ENCODE measurements around the gene TRIM6.
"Not testable (repeated sequence)": the region's sequence is repeated elsewhere in the genome, so short reads cannot be mapped to it uniquely, and the experiment has no call there.

The TRIM6 gene, protein sequence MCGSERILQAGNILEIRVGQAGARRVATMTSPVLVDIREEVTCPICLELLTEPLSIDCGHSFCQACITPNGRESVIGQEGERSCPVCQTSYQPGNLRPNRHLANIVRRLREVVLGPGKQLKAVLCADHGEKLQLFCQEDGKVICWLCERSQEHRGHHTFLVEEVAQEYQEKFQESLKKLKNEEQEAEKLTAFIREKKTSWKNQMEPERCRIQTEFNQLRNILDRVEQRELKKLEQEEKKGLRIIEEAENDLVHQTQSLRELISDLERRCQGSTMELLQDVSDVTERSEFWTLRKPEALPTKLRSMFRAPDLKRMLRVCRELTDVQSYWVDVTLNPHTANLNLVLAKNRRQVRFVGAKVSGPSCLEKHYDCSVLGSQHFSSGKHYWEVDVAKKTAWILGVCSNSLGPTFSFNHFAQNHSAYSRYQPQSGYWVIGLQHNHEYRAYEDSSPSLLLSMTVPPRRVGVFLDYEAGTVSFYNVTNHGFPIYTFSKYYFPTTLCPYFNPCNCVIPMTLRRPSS

DNA sequence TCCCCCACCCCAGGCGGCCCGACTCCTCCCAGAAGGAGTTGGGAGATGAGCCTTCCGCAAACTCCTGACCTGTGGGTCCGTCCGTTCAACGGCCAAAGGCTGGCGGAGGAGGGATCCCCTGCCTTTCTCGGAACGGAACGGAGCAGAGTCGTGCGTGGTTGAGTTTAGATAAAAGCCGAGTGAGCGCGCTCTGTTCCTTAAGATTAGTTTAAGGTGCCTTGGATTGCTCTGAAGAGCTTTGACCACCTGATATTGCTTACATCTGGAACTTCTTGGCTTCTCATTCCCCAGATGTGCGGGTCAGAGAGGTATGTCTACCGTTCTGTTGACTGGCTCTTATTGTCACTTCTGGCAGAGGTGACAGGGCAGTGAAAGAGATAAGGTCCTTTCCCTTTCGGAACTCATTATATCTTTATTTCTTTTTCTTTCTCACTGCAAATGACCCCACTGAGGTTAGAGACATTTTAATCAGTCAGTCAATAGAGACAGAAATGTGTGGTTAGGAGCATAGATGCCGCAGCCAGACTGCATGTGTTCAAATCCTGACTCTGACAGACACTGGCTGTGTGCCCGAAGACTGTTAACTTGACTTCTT lies at the start of gene TRIM6:
Gene TRIM6, plus strand, starts transcription at position 31 of the 595 bp plus-strand sequence. Its CDS starts 261 bp downstream, at position 292.
- no peak for DNase-seq

DNA sequence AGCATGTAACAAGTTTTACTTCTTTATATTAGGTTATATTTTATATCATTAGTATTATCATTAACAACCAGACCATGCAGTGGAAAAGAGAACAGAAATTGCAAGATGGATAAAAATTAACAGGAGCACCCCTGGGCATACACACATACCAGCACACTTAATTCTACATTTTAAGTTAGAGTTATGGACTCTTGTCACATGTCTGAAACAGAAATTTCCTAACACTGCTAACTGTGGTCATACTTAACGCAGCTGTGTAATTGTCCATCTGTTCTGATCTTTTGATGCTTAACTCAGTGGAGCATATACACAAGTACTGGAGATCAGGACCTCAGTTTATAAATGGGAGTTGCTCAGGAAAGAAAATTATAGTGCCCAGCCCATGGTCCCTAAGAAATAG lies 48.5 kb upstream of the TRIM6 start:
- DNase-seq = no peak

GRCh38 chr11:5548440-5548839 lies 48.0 kb upstream of the TRIM6 start, which contains the start of gene OR52H1:
Gene OR52H1 (minus strand): TSS chr11:5548540. CDS start chr11:5545505, 3,035 bp downstream.
- DNase-seq = no peak

DNA sequence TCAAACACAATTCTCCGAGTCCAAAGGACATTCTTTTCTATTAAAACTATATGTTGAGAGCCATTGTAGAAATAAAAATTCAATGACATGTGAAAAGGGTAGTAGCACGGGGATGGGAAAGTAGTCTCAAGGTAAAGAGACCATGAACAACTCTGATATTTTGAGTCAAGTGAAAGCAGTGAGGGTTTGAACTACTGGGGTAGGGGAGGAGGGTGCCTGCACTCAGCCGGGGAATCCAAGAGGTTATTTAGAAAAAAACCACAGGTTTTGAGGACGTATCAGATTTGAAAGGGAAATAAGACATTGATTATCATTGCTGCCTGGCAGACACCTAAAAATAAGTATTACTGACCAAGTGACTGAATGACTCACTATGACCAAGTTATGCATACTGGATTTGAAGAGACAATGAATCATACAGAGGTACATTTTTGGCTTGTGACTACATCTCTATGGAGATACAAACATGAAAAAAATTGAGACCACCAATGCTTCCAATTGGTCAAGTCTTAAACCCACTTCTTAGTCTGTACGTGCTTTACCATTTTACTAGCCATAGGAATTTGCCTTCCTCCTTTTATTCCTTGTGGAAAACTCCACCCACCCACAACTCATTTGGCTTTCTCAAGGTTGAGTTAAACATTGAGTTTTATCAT lies 45.9 kb upstream of the TRIM6 start:
- no peak for DNase-seq

- DNase-seq = no peak
Observed at GRCh38 chr11:5553343-5553742, 43.1 kb upstream of the TRIM6 start.

DNA sequence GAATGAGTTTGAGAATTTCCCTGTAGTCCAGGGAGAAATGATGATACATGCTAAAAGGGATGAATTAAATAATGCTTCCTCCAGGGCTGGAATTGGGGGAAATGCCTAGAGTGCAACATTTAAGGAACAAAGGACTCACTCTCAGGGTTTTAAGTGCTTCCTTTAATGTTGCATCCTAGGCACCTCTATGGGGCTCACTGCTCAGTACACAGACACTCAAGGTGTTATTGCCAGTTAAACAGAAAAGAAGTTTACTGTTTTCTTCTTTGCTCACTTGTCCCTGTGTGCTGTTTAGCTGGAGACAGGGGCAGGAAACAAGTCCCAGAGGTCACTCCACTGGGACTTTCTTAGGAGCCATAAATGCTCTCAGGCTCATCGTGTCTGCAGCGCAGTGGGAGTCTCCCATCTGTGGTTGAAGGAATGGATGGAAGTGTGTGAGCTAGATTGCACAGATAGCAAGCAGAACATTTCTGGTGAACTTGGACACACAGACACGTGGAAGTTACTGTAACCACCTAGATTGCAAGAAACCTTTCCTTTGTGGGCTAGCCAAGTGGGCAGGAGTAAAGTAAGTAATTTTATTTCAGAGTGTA lies 39.7 kb upstream of the TRIM6 start:
- DNase-seq = no peak

- no peak for DNase-seq
Observed at GRCh38 chr11:5557751-5558150, 38.7 kb upstream of the TRIM6 start.

- no peak for DNase-seq
Observed at GRCh38 chr11:5564259-5565019, 32.0 kb upstream of the TRIM6 start.

DNA sequence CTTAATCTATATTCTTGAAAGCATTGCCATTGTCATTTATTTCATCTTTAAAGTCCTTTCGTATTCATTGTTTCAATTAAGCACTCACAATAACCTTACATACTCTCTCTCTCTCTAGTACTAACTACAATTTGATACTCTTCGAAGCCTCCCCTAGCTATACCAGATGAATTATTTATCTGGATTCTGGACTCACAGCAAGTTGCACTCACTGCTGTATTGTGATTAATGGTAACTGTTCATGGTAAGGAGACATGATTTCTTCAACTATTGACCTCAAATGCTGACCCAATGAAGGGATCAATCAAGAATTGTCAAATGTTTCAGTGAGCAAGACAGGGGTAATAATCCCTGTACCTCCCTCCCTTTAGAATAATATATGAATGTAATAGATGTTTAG lies 21.8 kb upstream of the TRIM6 start:
- DNase-seq = no peak

DNA sequence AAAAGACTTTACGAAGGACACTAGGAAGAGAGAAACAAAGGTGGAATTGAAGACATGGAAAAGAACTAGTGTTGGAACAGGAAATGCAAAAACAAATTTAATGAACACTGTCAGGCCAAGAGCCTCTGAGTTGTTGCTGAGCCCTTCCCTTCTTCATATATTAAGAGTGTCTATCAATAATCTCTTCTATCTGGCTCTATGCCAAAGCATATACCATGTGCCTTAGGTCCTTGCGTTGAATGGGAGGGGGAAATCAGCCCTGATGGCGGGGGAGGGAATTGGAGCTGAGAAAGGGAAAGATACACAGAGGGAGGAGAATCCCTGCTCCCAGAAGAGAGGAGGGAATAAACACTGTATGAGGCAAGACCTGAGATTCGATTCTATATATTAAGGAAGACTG lies 21.3 kb upstream of the TRIM6 start:
- DNase-seq = no peak

GRCh38 chr11:5577101-5577500 lies 19.3 kb upstream of the TRIM6 start:
- DNase-seq = no peak

DNA sequence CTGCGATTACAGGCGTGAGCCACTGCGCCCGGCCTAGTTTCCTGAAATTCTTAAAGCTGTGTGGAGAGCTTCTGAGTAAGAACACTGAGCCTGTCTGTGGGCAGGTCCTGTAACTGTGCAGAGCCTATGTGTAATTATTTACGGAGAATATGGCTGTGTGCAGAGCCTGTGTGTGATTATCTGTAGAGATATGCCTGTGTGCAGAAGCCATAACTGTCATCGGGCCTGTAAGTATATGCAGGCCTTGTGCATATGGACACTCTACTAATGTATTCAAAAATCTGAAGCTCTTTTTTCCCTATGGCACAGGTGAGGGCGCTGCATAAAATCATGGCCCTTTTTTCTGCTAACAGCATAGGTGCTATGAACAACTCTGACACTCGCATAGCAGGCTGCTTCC lies 15.9 kb upstream of the TRIM6 start, which contains the start of gene OR52B6:
Gene OR52B6, plus strand, starts transcription at position 301 of the 400 bp plus-strand sequence. Its CDS starts 0 bp downstream, at position 301.
- no peak for DNase-seq

- DNase-seq = no peak
Observed at GRCh38 chr11:5581014-5581413, 15.4 kb upstream of the TRIM6 start.

DNA sequence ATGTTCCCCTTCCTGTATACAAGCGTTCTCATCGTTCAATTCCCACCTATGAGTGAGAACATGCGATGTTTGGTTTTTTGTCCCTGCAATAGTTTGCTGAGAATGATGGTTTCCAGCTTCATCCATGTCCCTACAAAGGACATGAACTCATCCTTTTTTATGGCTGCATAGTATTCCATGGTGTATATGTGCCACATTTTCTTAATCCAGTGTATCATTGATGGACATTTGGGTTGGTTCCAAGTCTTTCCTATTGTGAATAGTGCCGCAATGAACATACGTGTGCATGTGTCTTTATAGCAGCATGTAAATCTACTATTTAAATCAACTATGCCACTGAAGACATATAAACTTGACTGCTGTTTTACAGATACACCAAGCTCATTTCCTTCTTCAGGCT lies 12.0 kb upstream of the TRIM6 start:
- DNase-seq = not testable (repeated sequence)

- not testable (repeated sequence) for DNase-seq
Observed at GRCh38 chr11:5589906-5590305, 6.5 kb upstream of the TRIM6 start.

- DNase-seq = no peak
Observed at GRCh38 chr11:5591613-5592012, 4.8 kb upstream of the TRIM6 start.

- no peak for DNase-seq
Observed at GRCh38 chr11:5592615-5593014, 3.8 kb upstream of the TRIM6 start.

GRCh38 chr11:5593146-5593545 lies 3.3 kb upstream of the TRIM6 start:
- DNase-seq = no peak

DNA sequence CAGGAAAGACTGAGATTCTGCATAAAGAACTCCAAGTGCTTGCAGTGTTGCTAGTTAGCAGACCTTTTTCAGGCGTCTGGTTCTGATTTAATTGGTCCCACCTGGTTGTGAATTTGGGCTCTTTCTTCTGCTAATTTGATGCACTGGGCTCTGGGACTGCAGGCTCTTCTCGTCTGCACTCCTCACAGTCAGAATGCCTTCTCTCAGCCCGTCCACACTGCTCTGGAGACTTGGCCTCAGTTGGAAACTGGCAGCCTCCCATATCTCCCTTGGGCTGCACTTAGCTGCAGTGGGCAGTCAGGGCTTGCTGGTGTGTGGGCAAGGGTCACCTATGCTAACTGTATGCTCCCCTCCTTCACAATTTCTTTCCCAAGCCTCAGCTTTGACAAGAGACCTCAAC lies 1.5 kb downstream of the TRIM6 start:
- DNase-seq = no peak

DNA sequence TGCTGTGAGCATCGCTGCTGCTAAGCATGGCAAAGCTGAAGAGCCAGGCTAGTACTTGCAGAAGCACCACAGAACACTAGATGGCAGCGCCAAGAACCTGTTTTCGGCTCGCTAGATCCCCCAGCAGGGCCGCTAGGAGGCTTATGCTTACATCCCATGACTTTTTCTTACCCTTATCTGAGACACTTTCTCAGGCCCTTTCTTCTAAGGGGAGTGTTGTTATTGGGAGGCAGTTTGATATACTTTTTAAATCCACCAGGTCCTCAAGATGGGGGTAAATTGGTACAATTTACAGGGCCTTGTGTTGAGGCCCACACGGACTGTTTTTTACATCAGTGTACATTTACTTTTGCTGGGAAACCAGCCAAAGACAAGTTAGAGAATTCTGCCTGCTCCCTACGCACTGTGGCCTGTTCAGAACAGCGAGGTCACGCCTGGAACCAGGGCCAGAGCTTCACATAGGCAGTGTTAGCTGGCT lies 4.0 kb downstream of the TRIM6 start:
- no peak for DNase-seq

- not testable (repeated sequence) for DNase-seq
Observed at GRCh38 chr11:5602791-5603190, 6.4 kb downstream of the TRIM6 start.

DNA sequence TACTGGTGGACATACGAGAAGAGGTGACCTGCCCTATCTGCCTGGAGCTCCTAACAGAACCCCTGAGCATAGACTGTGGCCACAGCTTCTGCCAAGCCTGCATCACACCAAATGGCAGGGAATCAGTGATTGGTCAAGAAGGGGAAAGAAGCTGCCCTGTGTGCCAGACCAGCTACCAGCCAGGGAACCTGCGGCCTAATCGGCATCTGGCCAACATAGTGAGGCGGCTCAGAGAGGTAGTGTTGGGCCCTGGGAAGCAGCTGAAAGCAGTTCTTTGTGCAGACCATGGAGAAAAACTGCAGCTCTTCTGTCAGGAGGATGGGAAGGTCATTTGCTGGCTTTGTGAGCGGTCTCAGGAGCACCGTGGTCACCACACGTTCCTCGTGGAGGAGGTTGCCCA lies 6.9 kb downstream of the TRIM6 start:
- no peak for DNase-seq

Measured in NCI-H2029 treated with DMSO at 0.1 percent for 48 hours (cell line).